Measurements from ENCODE around the gene BABAM1.

The BABAM1 gene

DNA sequence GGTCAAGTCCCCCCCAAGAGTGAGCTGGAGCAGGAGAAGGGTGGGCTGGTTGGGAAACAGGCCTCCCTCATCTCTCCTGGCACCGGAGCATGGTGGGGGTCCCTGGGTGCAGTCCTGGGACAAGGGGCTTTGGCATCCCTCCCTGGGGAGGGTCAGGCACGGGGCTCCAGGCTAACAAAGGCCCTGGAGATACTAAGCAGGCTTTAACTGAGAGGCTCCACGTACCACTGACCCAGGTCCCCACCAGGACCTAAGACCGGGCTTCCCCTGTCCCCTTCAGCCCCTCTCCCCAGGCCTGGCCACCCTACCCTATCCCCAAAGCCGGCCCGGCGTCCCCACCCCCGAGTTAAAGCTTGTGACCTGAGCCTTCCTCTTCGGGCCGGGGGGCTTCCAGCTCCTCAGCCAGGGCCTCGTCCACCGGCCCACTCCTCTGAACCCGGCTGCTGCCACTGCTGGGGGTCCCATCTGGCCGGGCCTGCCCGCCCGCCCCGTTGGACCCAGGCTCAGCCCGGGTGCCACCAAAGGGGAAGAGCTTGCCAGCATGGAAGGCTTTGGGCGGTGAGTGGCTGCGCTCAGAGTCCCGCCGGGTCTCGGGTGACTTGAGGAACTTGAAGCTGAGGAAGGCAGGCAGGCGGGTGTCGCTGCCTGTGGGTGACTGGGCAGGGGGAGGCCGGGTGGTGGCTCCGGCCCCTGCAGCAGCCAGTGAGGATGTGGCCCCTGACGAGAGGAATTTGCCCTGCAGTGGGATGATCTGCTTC, 57.3 kb downstream of the BABAM1 start:
- no peak for DNase-seq

DNA sequence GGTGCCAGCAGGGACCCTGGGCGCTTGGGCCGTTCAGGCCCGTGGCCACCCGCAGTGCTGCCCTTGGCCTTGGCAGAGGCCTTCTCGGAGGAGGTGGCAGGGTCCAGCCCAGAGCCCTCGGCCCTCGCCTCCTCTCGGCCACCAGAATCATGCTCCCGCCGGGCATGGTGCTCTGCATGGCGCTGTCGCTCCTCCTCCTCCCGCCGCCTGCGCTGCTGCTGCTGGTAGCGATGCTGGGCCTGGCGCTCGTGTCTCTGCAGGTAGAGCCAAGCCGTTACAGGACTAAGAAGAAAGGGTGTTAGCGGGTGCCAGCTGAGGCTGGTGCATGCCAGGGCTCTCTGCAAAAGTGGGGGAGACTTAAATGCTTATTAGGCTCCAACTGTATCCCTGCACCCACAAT, 57.9 kb downstream of the BABAM1 start:
- DNase-seq, result no peak

DNA sequence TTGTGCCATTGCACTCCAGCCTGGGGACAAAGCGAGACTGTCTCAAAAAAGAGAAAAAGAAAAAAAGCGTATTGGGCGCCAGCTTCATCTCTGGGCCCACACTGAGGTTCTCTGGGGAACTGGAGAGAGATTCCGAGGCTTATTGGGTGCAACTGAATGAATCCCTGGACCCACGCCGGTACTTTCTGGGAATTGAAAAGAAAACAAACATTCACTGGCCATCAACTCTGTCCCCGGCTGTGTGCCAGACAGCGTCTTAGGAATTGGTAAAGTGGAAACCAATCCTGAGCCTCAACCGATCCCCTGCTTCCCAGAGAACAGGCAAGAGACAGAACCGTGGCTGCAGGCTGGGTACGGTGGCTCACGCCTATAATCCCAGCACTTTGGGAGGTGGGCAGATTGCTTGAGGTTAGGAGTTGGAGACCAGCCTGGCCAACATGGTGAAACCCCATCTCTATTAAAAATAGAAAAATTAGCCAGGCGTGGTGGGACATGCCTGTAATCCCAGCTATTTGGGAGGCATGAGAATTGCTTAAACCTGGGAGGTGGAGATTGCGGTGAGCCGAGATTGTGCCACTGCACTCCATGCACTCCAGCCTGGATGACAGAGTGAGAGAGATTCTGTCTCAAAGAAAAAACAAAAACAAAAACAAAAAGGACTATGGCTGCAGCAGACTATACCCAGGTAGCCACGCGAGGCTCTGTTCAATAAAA, 58.8 kb downstream of the BABAM1 start:
- DNase-seq, result no peak

DNA sequence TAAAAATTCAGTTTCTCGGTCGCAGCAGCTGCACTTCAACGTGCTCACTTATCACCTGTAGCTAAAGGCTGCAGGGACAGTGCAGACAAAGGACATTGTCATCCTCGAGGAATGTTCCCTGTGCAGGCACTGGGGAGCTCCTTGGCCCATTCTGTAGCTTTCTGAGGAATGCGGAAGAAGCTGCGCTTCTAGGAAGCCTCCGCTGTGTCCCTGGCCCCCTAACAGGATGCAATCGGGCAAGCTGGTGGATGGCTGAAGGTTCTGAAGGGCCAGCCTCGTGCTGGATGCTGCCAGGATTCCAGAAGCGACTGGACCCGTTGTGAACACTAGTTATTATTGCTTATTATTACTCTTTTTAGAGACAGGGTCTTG, 59.3 kb downstream of the BABAM1 start:
- no peak for DNase-seq

DNA sequence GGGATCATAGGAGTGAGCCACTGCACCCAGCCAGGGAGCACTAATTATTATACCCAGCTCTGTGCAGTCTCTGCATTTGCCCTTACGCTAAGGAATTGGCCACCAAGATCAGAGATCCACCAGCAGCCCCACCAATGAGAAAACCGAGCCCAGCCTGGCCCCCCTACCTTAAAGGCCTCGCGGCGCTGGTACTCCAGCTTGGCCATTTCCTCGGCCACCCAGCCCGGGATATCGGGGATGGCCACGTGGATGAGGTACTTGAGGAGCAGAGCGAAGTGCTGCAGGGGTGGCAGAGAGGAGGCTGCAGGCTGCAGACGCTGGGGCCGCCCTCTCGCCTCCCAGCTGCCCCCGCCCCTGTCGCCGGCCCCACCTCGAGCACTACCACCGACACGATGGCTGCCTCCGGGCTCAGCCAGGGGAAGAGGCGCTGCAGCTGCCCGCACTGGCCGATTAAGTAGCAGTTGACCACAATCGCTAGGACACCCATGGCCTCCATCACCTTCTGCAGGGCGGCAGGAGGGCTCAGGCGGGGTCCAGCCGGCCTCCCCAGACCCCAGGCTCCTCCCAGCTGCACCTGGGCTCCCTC, 59.9 kb downstream of the BABAM1 start:
- no peak for DNase-seq

DNA sequence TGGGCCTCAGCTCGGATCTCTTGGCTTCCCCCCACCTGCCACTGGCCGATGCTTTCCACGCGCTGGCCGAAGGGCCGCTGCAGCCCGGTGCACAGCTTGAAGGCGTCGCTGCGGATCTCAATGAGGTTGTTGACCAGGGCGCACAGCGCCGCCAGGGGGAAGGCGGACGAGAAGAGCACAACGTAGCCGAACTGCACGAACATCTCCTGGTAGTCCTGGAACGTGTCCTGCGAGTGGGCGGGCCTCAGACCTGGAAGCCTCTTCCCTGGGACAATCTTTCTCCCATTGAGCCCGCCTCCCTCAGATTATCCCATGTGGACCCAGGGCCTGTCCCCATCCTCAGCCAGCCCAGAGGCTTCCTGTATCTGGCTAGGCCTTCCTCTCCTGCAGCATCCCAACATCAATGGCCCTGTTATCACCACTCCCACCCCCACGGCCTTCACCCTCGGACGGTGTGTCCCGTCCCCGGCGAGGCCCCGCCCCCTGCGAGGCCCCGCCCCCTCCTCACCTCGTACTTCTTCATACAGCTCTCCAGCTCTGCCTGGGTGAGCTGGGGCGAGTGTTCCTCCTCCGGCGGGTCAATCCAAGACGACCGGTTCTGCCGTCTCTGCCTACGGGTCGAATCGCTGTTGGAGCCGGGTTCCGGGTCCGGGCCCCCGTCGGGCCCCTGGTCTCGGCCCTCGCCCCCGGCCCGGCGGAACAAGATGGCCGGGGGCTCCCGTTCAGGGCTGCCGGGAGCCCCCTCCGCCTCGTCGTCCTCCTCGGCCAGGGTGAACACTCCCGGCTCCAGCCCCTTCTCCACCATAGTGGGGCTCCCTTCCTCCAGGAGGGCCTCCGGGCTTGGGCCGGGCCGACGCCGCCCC, 60.6 kb downstream of the BABAM1 start:
- DNase-seq, result no peak
